ENCODE data around the gene SLC34A2. TPM values are rescaled to one million over a fixed set of nuclear protein-coding genes. Genes with fewer than 3 reads are reported as not detected.

SLC34A2 gene
- total and polyA plus RNA-seq, 2 experiments from 2014 or later: 0.73 to 0.80 TPM

GRCh38 chr4:25703731-25704388 is 48.2 kb downstream of the SLC34A2 start:
- peaks cover 3% of the 10 kb centered on the region; the same call in 2 of the 3 replicates for H3K36me3 Mint-ChIP-seq (ENCODE audit: low read depth)
- no peaks in the 10 kb centered on the region for H3K9me2 ChIP-seq (ENCODE audit: insufficient read depth)
- no peak overlapping the region for H3K4me3 ChIP-seq
- H3K27ac ChIP-seq (ENCODE audit: low read depth): no peak overlapping the region
- H3K79me2 ChIP-seq (replicated peaks; ENCODE audit: insufficient read depth): no peaks in the 10 kb centered on the region
- H3K36me3 ChIP-seq (ENCODE audit: insufficient read depth): no peaks in the 10 kb centered on the region
- H2AFZ ChIP-seq: no peak overlapping the region
- no peaks in the 10 kb centered on the region for H3F3A ChIP-seq (replicated peaks; ENCODE audit: low read depth)
- H3K27me3 ChIP-seq (ENCODE audit: insufficient read depth): no peaks in the 10 kb centered on the region
- peaks cover 3% of the 10 kb centered on the region; the same call in 2 of the 3 replicates for H3K9me3 Mint-ChIP-seq
- DNase-seq (ENCODE audit: low spot score) (no peak), ATAC-seq (no peak)
- no peaks in the 10 kb centered on the region for H3K4me1 Mint-ChIP-seq
- H3K4me1 ChIP-seq (ENCODE audit: insufficient read depth): no peaks in the 10 kb centered on the region
- TF ChIP-seq EZH2phosphoT487 (IDR thresholded peaks at IDR 0.05; ENCODE audit: unreplicated experiment): no peak
- TF ChIP-seq ZNF331 (CRISPR knock-in tag; IDR thresholded peaks at IDR 0.05; ENCODE audit: low read depth): no peak
- TF ChIP-seq EZH2 (IDR thresholded peaks at IDR 0.05; ENCODE audit: low read depth, unreplicated experiment): no peak
- no peak for TF ChIP-seq CTCF (conservative IDR thresholded peaks at IDR 0.05; ENCODE audit: low read depth in 2 of 2)
- no peak for TF ChIP-seq ZNF462 (CRISPR knock-in tag; IDR thresholded peaks at IDR 0.05)
- TF ChIP-seq NANOG (IDR thresholded peaks at IDR 0.05; ENCODE audit: borderline replicate concordance): no peak
- no peak for TF ChIP-seq POLR2AphosphoS5 (IDR thresholded peaks at IDR 0.05; ENCODE audit: low read depth)
- TF ChIP-seq STAT1 (IDR thresholded peaks at IDR 0.05; ENCODE audit: unreplicated experiment): no peak
- no peaks in the 10 kb centered on the region for H4K20me1 ChIP-seq (replicated peaks; ENCODE audit: insufficient read depth)
- no peak overlapping the region for H3K4me2 ChIP-seq
- H3K27ac Mint-ChIP-seq: no peak overlapping the region
- H3K27me3 Mint-ChIP-seq (ENCODE audit: insufficient read depth, low read depth, poor library complexity): peaks cover 4% of the 10 kb centered on the region
- H3K4me3 Mint-ChIP-seq: no peak overlapping the region

Measured in GM23338 (cell line).